Caco-2 (cell line): ENCODE data around the gene NR6A1. TPM values are rescaled to one million over a fixed set of nuclear protein-coding genes. Genes with fewer than 3 reads are reported as not detected.

Experiments used
- BruUV-seq: library from RNA; stranded (reverse); fragments of 400-500 nt; replicated peaks from 2 replicates; lab custom pipeline; 2021; lab: Mats Ljungman, UMichigan
- CTCF ChIA-PET: fragments of 300-600 bp; sonication (Branson Sonifier 250); formaldehyde crosslinking; loops from one replicate; lab custom pipeline; 2022; ENCODE audit warnings: antibody characterized with exemption; lab: Charles Lee
- POLR2A ChIA-PET: fragments of 300-600 bp; sonication (Branson Sonifier 250); formaldehyde crosslinking; loops from one replicate; lab custom pipeline; 2022; ENCODE audit warnings: antibody characterized with exemption; lab: Charles Lee
- DNase-seq, 2 experiments: peaks; one replicate each; pipeline versions ENCODE4 v3.0.0 to v3.0.0-alpha.2; 2020 to 2022
- H3K27me3 ChIP-seq: replicated peaks from 2 replicates; pipeline ENCODE4 v1.6.0; 2011; ENCODE audit warnings: low read length; ENCODE audit not compliant: control insufficient read depth, insufficient read depth
- H3K36me3 ChIP-seq: 2 replicates; pipeline ENCODE4 v1.5.1; 2011; ENCODE audit warnings: low read length; ENCODE audit not compliant: control insufficient read depth, insufficient read depth
- H3K4me1 ChIP-seq: fragments of 250-450 bp; sonication (Bioruptor Pico); 2 replicates; pipeline ENCODE4 v1.5.1; 2020; ENCODE audit warnings: mild to moderate bottlenecking
- H3K4me3 ChIP-seq: 2 replicates; pipeline ENCODE4 v1.5.1; 2011; ENCODE audit warnings: low read depth, mild to moderate bottlenecking, control low read depth, low read length
- H3K9me3 ChIP-seq: fragments of 250-450 bp; sonication (Bioruptor Pico); 2 replicates; pipeline ENCODE4 v1.5.1; 2020; ENCODE audit warnings: mild to moderate bottlenecking, moderate library complexity
- H3K27ac Mint-ChIP-seq: one replicate; pipeline ENCODE4 v1.8.0; 2022; ENCODE audit warnings: mixed read lengths; ENCODE audit not compliant: unreplicated experiment
- H3K27me3 Mint-ChIP-seq: one replicate; pipeline ENCODE4 v1.8.0; 2022; ENCODE audit warnings: mixed read lengths; ENCODE audit not compliant: insufficient read depth, unreplicated experiment
- H3K36me3 Mint-ChIP-seq: one replicate; pipeline ENCODE4 v1.8.0; 2022; ENCODE audit warnings: mild to moderate bottlenecking, mixed read lengths; ENCODE audit not compliant: insufficient read depth, unreplicated experiment
- H3K4me1 Mint-ChIP-seq: one replicate; pipeline ENCODE4 v1.8.0; 2022; ENCODE audit warnings: low read depth, mixed read lengths; ENCODE audit not compliant: unreplicated experiment
- H3K4me3 Mint-ChIP-seq: one replicate; pipeline ENCODE4 v1.8.0; 2022; ENCODE audit warnings: mild to moderate bottlenecking, moderate library complexity, mixed read lengths; ENCODE audit not compliant: unreplicated experiment
- H3K9me3 Mint-ChIP-seq: one replicate; pipeline ENCODE4 v1.8.0; 2022; ENCODE audit warnings: mixed read lengths; ENCODE audit not compliant: unreplicated experiment
- intact Hi-C: fragments of 100-400 bp; cut with micrococcal nuclease; formaldehyde crosslinking; loops from one replicate; pipeline ENCODE4 v1.10.0; 2022; ENCODE audit not compliant: unreplicated experiment
- total RNA-seq: library from RNA; stranded (reverse); gene quantifications from 2 replicates; pipeline ENCODE4 v1.2.3, GENCODE V29; 2022
- TF ChIP-seq, protein P1 (sequence below), 2 experiments: fragments of 200-600 bp in 1 of 2; IDR thresholded peaks; 1 replicate in 1 of 2; 2 replicates in 1 of 2; pipeline versions ENCODE4 v1.5.1 to v1.8.0; 2011 to 2022; ENCODE audit warnings: antibody characterized with exemption in 1 of 2, control low read depth in 1 of 2, inconsistent platforms in 1 of 2, low read depth in 1 of 2, low read length in 1 of 2, mild to moderate bottlenecking in 1 of 2, moderate library complexity in 1 of 2; ENCODE audit not compliant: insufficient read depth in 1 of 2, severe bottlenecking in 1 of 2, unreplicated experiment in 1 of 2

NR6A1 gene
- total RNA-seq, 1 experiment from 2014 or later: 33.6 TPM

DNA sequence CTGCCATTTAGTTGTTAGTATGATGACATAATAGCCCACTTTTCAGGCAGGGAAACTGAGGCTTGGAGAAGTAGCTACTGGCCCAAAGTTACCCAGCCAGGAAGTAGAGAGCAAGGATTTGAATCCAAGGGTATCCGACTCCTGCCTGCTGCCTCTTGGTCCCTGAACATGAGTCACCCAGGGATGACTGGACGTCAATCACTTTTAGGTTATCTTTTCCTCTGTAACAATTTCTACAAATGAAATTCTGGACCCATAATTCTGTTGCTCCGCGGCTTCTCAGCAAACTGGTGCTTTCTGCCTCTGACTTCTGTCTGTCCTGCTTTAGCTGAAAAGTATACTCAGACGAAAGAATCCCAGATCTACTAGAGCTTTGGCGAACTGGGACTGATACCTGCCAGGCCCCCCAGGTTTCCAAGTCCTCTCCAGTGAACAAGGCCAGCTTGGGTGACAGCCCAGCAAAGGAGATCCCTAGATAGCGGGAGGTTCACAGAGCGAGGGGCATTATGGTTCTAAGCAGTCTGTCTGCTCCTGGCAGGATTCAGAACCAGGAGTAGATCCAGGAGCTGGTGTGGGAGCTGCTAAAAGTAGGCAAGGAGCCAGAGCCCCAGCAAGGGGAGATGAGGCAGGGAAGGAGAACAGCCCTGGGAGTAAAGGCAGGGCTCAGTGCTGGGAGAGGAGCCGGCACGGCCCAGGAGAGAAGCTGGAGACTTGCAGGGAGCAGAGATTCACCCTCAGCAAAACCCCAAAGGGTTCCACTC, 26.4 kb upstream of the NR6A1 start:
- no TSS peak for BruUV-seq
- Mint-ChIP-seq H3K4me3 (no peak overlapping the region), H3K36me3 (peaks cover 6% of the 10 kb centered on the region), H3K4me1 (no peaks in the 10 kb centered on the region), H3K9me3 (no peaks in the 10 kb centered on the region), H3K27ac (no peak overlapping the region), H3K27me3 (no peaks in the 10 kb centered on the region)
- TF ChIP-seq, protein P1, sequence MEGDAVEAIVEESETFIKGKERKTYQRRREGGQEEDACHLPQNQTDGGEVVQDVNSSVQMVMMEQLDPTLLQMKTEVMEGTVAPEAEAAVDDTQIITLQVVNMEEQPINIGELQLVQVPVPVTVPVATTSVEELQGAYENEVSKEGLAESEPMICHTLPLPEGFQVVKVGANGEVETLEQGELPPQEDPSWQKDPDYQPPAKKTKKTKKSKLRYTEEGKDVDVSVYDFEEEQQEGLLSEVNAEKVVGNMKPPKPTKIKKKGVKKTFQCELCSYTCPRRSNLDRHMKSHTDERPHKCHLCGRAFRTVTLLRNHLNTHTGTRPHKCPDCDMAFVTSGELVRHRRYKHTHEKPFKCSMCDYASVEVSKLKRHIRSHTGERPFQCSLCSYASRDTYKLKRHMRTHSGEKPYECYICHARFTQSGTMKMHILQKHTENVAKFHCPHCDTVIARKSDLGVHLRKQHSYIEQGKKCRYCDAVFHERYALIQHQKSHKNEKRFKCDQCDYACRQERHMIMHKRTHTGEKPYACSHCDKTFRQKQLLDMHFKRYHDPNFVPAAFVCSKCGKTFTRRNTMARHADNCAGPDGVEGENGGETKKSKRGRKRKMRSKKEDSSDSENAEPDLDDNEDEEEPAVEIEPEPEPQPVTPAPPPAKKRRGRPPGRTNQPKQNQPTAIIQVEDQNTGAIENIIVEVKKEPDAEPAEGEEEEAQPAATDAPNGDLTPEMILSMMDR (IDR thresholded peaks at IDR 0.05; ENCODE audit: insufficient read depth in 1 of 2, low read depth in 1 of 2, low read length in 1 of 2, severe bottlenecking in 1 of 2, unreplicated experiment in 1 of 2): no peak
- CTCF ChIA-PET: interaction anchor here (1.6 to 3.2 kb wide), 2 partner anchors 20 to 55 kb away, joined by 4 to 36 read pairs; partner anchors contain the start of genes OLFML2A and WDR38
- Histone ChIP-seq H3K36me3 (no peaks in the 10 kb centered on the region), H3K27me3 (no peaks in the 10 kb centered on the region), H3K4me3 (no peak overlapping the region), H3K4me1 (peaks cover 5% of the 10 kb centered on the region), H3K9me3 (no peaks in the 10 kb centered on the region)
- intact Hi-C loops: no loop called here
- no peak for DNase-seq
- POLR2A ChIA-PET: no interaction called here

DNA sequence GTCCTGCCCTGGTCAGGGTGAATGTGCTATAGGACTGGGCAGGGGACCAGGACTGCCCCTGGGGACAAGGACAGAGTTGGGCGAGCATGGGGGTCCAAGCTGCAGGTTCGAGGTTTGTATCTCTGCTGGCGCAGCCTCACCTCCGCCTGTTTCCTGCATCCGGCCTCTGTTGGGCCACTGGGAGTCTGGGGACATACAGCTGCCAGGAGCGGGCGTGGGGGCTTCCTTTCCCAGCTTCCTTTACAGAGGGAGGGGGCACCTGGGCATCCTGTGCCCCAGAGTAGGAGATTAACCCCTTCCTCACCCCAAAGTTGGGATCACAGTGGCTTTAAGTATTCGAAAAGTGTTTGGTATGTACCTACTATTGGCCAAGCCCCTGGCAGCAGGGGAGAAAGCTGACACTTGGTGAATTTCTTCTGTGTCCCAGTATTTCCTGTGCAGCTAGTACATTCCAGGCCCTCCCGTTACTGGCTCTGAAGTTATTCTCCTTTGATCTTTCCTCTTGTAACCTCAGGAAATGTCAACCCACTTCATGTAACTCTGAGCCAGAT, 24.8 kb upstream of the NR6A1 start:
- BruUV-seq: no TSS peak
- TF ChIP-seq, protein P1 (IDR thresholded peaks at IDR 0.05; ENCODE audit: insufficient read depth in 1 of 2, low read depth in 1 of 2, low read length in 1 of 2, severe bottlenecking in 1 of 2, unreplicated experiment in 1 of 2): no peak
- H3K36me3 Mint-ChIP-seq: peaks cover 6% of the 10 kb centered on the region
- POLR2A ChIA-PET: no interaction called here
- H3K4me3 Mint-ChIP-seq: no peak overlapping the region
- intact Hi-C loops: loop anchor here (1.0 kb wide), 1 partner anchor 56 kb away; no protein-coding TSS in a partner anchor
- CTCF ChIA-PET: interaction anchor here (3.2 kb wide), 1 partner anchor 57 kb away, joined by 36 read pairs; the partner anchor contains the start of gene WDR38
- Histone ChIP-seq H3K36me3 (no peaks in the 10 kb centered on the region), H3K4me1 (peaks cover 5% of the 10 kb centered on the region), H3K4me3 (no peak overlapping the region), H3K9me3 (no peaks in the 10 kb centered on the region), H3K27me3 (no peaks in the 10 kb centered on the region)
- H3K27ac Mint-ChIP-seq: no peak overlapping the region
- no peaks in the 10 kb centered on the region for H3K27me3 Mint-ChIP-seq
- H3K9me3 Mint-ChIP-seq: no peaks in the 10 kb centered on the region
- no peak for DNase-seq
- no peaks in the 10 kb centered on the region for H3K4me1 Mint-ChIP-seq

DNA sequence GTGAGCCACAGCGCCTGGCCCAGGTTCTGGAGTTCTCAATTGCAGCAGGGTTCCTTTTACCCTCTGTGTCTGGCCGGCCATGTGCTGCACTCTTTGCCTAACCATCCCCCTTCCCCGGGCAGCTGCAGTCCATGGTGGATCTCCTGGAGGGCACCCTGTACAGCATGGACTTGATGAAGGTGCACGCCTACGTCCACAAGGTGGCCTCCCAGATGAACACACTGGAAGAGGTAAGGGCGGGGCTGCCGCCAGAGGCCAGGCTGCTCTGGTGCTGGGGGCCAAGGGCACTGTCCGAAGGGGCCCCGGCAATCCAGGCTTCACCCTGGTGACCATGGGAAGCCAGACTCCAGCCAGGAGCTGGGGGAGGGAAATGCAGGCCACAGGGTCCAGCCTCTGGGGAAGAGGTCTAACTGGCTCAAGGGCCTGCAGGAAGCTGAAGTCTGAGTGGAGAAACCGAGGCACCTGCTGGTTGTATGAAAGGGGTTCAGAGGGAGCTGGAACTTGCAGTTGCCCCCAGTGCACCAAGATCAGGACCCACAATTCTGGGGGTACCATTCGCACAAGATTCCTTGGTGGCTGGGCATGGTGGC, 23.9 kb upstream of the NR6A1 start:
- no peak overlapping the region for H3K4me3 ChIP-seq
- H3K27me3 ChIP-seq: no peaks in the 10 kb centered on the region
- ChIA-PET CTCF (interaction anchor here (3.2 kb wide), 1 partner anchor 58 kb away, joined by 36 read pairs; the partner anchor contains the start of gene WDR38), POLR2A (no interaction called here)
- Mint-ChIP-seq H3K36me3 (peaks cover 6% of the 10 kb centered on the region), H3K9me3 (no peaks in the 10 kb centered on the region), H3K4me1 (no peaks in the 10 kb centered on the region), H3K4me3 (no peak overlapping the region), H3K27ac (no peak overlapping the region), H3K27me3 (no peaks in the 10 kb centered on the region)
- no peaks in the 10 kb centered on the region for H3K36me3 ChIP-seq
- H3K9me3 ChIP-seq: no peaks in the 10 kb centered on the region
- intact Hi-C loops: loop anchor here (1.0 kb wide), 1 partner anchor 57 kb away; no protein-coding TSS in a partner anchor
- peaks cover 5% of the 10 kb centered on the region for H3K4me1 ChIP-seq
- no TSS peak for BruUV-seq
- DNase-seq: peak; percentile 62 to 75
- TF ChIP-seq, protein P1 (IDR thresholded peaks at IDR 0.05; ENCODE audit: insufficient read depth in 1 of 2, low read depth in 1 of 2, low read length in 1 of 2, severe bottlenecking in 1 of 2, unreplicated experiment in 1 of 2): peak; percentile 46 to 50
